H9 (cell line): ENCODE measurements around the gene CROCC2. TPM values are rescaled to one million over a fixed set of nuclear protein-coding genes. Genes with fewer than 3 reads are reported as not detected.

Source experiments
- DNase-seq: peaks from one replicate; pipeline ENCODE4 v3.0.0-alpha.2; 2017
- H2AFZ ChIP-seq: one replicate; pipeline ENCODE4 v1.6.1; 2013; ENCODE audit warnings: mild to moderate bottlenecking, low read length, control low read depth, moderate library complexity
- H2AK5ac ChIP-seq: 2 replicates; pipeline ENCODE4 v1.6.1; 2013; ENCODE audit warnings: low read length, control low read depth, mixed read lengths; ENCODE audit not compliant: insufficient read length
- H2BK120ac ChIP-seq: one replicate; pipeline ENCODE4 v1.6.1; 2013; ENCODE audit warnings: low read depth, mild to moderate bottlenecking, low read length, control low read depth, inconsistent platforms; ENCODE audit not compliant: poor library complexity, severe bottlenecking
- H2BK12ac ChIP-seq: 2 replicates; pipeline ENCODE4 v1.6.1; 2013; ENCODE audit warnings: low read length, control low read depth, mixed read lengths, low read depth; ENCODE audit not compliant: insufficient read length
- H2BK15ac ChIP-seq: 2 replicates; pipeline ENCODE4 v1.6.1; 2013; ENCODE audit warnings: low read depth, low read length, control low read depth
- H2BK20ac ChIP-seq: one replicate; pipeline ENCODE4 v1.6.1; 2013; ENCODE audit warnings: low read depth, mild to moderate bottlenecking, low read length, control low read depth, inconsistent platforms; ENCODE audit not compliant: poor library complexity, severe bottlenecking
- H2BK5ac ChIP-seq: 2 replicates; pipeline ENCODE4 v1.6.1; 2013; ENCODE audit warnings: low read length, control low read depth, mixed read lengths; ENCODE audit not compliant: insufficient read length
- H3K14ac ChIP-seq: 2 replicates; pipeline ENCODE4 v1.6.1; 2013; ENCODE audit warnings: low read length, control low read depth; ENCODE audit not compliant: insufficient read depth
- H3K18ac ChIP-seq: 2 replicates; pipeline ENCODE4 v1.6.1; 2013; ENCODE audit warnings: low read depth, mild to moderate bottlenecking, mixed read lengths, low read length, control low read depth; ENCODE audit not compliant: insufficient read length
- H3K23ac ChIP-seq: 2 replicates; pipeline ENCODE4 v1.6.1; 2013; ENCODE audit warnings: low read length, control low read depth, mixed read lengths, low read depth; ENCODE audit not compliant: insufficient read length
- H3K23me2 ChIP-seq: 2 replicates; pipeline ENCODE4 v1.6.1; 2013; ENCODE audit warnings: low read depth, mild to moderate bottlenecking, mixed read lengths, low read length, control low read depth; ENCODE audit not compliant: insufficient read length, poor library complexity, severe bottlenecking
- H3K27ac ChIP-seq: 2 replicates; pipeline ENCODE4 v1.5.1; 2013; ENCODE audit warnings: low read length, control low read depth, mixed read lengths, low read depth; ENCODE audit not compliant: insufficient read length
- H3K27me3 ChIP-seq: 2 replicates; pipeline ENCODE4 v1.6.1; 2013; ENCODE audit warnings: low read length, control low read depth, inconsistent platforms; ENCODE audit not compliant: insufficient read depth
- H3K4ac ChIP-seq: 2 replicates; pipeline ENCODE4 v1.6.1; 2013; ENCODE audit warnings: low read depth, mild to moderate bottlenecking, control low read depth, inconsistent platforms, low read length, moderate library complexity
- H3K4me1 ChIP-seq: 2 replicates; pipeline ENCODE4 v1.6.1; 2013; ENCODE audit warnings: low read length, control low read depth, inconsistent platforms; ENCODE audit not compliant: insufficient read depth
- H3K4me2 ChIP-seq: 2 replicates; pipeline ENCODE4 v1.6.1; 2013; ENCODE audit warnings: low read length, control low read depth, mixed read lengths; ENCODE audit not compliant: insufficient read length, insufficient read depth
- H3K56ac ChIP-seq: 2 replicates; pipeline ENCODE4 v1.6.1; 2013; ENCODE audit warnings: low read depth, mild to moderate bottlenecking, mixed read lengths, low read length, control low read depth; ENCODE audit not compliant: insufficient read length
- H3K79me1 ChIP-seq: 2 replicates; pipeline ENCODE4 v1.6.1; 2013; ENCODE audit warnings: low read depth, mild to moderate bottlenecking, moderate library complexity, low read length, control low read depth, inconsistent platforms; ENCODE audit not compliant: insufficient read depth, poor library complexity, severe bottlenecking
- H3K79me2 ChIP-seq: 2 replicates; pipeline ENCODE4 v1.6.1; 2013; ENCODE audit warnings: low read length, control low read depth, inconsistent platforms; ENCODE audit not compliant: insufficient read depth
- H3K9ac ChIP-seq: 2 replicates; pipeline ENCODE4 v1.6.1; 2013; ENCODE audit warnings: low read length, control low read depth, mixed read lengths; ENCODE audit not compliant: insufficient read length; ENCODE audit errors: extremely low read depth
- H3K9me3 ChIP-seq: one replicate; pipeline ENCODE4 v1.6.1; 2013; ENCODE audit warnings: low read depth, low read length, inconsistent platforms; ENCODE audit not compliant: control insufficient read depth
- H3T11ph ChIP-seq: one replicate; pipeline ENCODE4 v1.6.1; 2013; ENCODE audit warnings: mild to moderate bottlenecking, low read length, control low read depth, inconsistent platforms
- H4K20me1 ChIP-seq: one replicate; pipeline ENCODE4 v1.6.1; 2013; ENCODE audit not compliant: control insufficient read depth, insufficient read length, insufficient read depth
- H4K5ac ChIP-seq: 2 replicates; pipeline ENCODE4 v1.6.1; 2013; ENCODE audit warnings: low read depth, mild to moderate bottlenecking, mixed read lengths, low read length, control low read depth; ENCODE audit not compliant: insufficient read length
- H4K8ac ChIP-seq: replicated peaks from 2 replicates; pipeline ENCODE4 v1.6.1; 2013; ENCODE audit warnings: low read length, control low read depth, mixed read lengths, low read depth; ENCODE audit not compliant: insufficient read length
- H4K91ac ChIP-seq: 2 replicates; pipeline ENCODE4 v1.6.1; 2013; ENCODE audit warnings: low read depth, mild to moderate bottlenecking, moderate library complexity, mixed read lengths, low read length, control low read depth; ENCODE audit not compliant: insufficient read length
- H3K27ac Mint-ChIP-seq, 3 experiments: 2 replicates in 2 of 3; 3 replicates in 1 of 3; pipeline ENCODE4 v1.8.0; 2020 to 2021; ENCODE audit warnings: mixed read lengths in 3 of 3, mild to moderate bottlenecking in 1 of 3, moderate library complexity in 1 of 3
- H3K27me3 Mint-ChIP-seq: 2 replicates; pipeline ENCODE4 v1.8.0; 2021; ENCODE audit warnings: low read depth, mild to moderate bottlenecking, moderate library complexity, mixed read lengths
- H3K36me3 Mint-ChIP-seq, 3 experiments: 2 replicates in 2 of 3; 3 replicates in 1 of 3; pipeline ENCODE4 v1.8.0; 2020 to 2021; ENCODE audit warnings: low read depth in 3 of 3, mixed read lengths in 3 of 3; ENCODE audit not compliant: insufficient read depth in 1 of 3
- H3K4me1 Mint-ChIP-seq, 2 experiments: 2 replicates each; pipeline ENCODE4 v1.8.0; 2020; ENCODE audit warnings: mixed read lengths in 2 of 2
- H3K4me3 Mint-ChIP-seq, 2 experiments: 2 replicates in 1 of 2; 3 replicates in 1 of 2; pipeline ENCODE4 v1.8.0; 2020 to 2021; ENCODE audit warnings: mild to moderate bottlenecking in 2 of 2, mixed read lengths in 2 of 2, moderate library complexity in 1 of 2
- H3K9me3 Mint-ChIP-seq, 2 experiments: 2 replicates in 1 of 2; 3 replicates in 1 of 2; pipeline ENCODE4 v1.8.0; 2020; ENCODE audit warnings: mild to moderate bottlenecking in 2 of 2, mixed read lengths in 2 of 2, moderate library complexity in 1 of 2
- CTCF ChIP-seq: fragments of 200-600 bp; sonication (generic); conservative IDR thresholded peaks from 3 replicates; pipeline ENCODE4 v1.8.0; 2021; ENCODE audit warnings: antibody characterized with exemption, mild to moderate bottlenecking
- WGBS: extraction: QIAGEN DNeasy Blood & Tissue Kit; methylation state at CpG from one replicate; pipeline ENCODE4 v1.1.7; 2013; ENCODE audit warnings: missing lambda C conversion rate, low lambda C conversion rate, mixed read lengths; ENCODE audit not compliant: insufficient read length; ENCODE audit errors: extremely low coverage; 5-methylcytosine and 5-hydroxymethylcytosine counted together
- total RNA-seq: library from RNA; stranded (reverse); gene quantifications from 2 replicates; pipeline ENCODE4 v1.2.1, GENCODE V29; 2021

CROCC2 gene
- total RNA-seq, 1 experiment from 2014 or later: not detected

GRCh38 chr2:240985881-240986786, 80.0 kb downstream of the CROCC2 start:
- no peaks in the 10 kb centered on the region for H3K36me3 Mint-ChIP-seq
- no peak for DNase-seq

More at GRCh38 chr2:240985881-240986786, 80.0 kb downstream of the CROCC2 start:
- H3T11ph ChIP-seq: no peak overlapping the region
- H3K4me1 ChIP-seq: no peaks in the 10 kb centered on the region
- no peak overlapping the region for H3K56ac ChIP-seq
- H2AK5ac ChIP-seq: no peak overlapping the region
- H3K79me1 ChIP-seq: no peaks in the 10 kb centered on the region
- H4K91ac ChIP-seq: no peak overlapping the region
- WGBS: no CpG with 5 or more reads among the region's 20 CpGs
- H3K9me3 ChIP-seq: no peaks in the 10 kb centered on the region
- Mint-ChIP-seq H3K27ac (no peak overlapping the region; a peak in 1 of 7 replicates), H3K9me3 (no peaks in the 10 kb centered on the region; a peak in 1 of 5 replicates), H3K4me3 (no peak overlapping the region), H3K4me1 (peaks cover 2 to 4% of the 10 kb centered on the region in 2 experiments; a peak in 1 of 4 replicates), H3K27me3 (peaks cover 25% of the 10 kb centered on the region)
- H2AFZ ChIP-seq: no peak overlapping the region
- no peak overlapping the region for H3K23ac ChIP-seq
- H2BK120ac ChIP-seq: no peak overlapping the region
- H2BK12ac ChIP-seq: no peak overlapping the region
- no peaks in the 10 kb centered on the region for H3K79me2 ChIP-seq
- no peak overlapping the region for H3K27ac ChIP-seq
- H2BK20ac ChIP-seq: no peak overlapping the region
- no peaks in the 10 kb centered on the region for H3K27me3 ChIP-seq
- H4K5ac ChIP-seq: no peak overlapping the region
- no peak overlapping the region for H3K4me2 ChIP-seq
- no peak for TF ChIP-seq CTCF
- no peak overlapping the region for H2BK15ac ChIP-seq
- no peak overlapping the region; the same call in 1 of the 2 replicates for H3K14ac ChIP-seq
- no peaks in the 10 kb centered on the region for H4K20me1 ChIP-seq
- H3K9ac ChIP-seq: no peak overlapping the region
- H3K4ac ChIP-seq: no peak overlapping the region
- H3K18ac ChIP-seq: no peak overlapping the region
- H4K8ac ChIP-seq: no peak overlapping the region
- H3K23me2 ChIP-seq: no peaks in the 10 kb centered on the region
- no peak overlapping the region for H2BK5ac ChIP-seq
